RWPE2 (cell line): ENCODE measurements around the gene ELMOD3.
A peak's percentile ranks its signal among the peaks of the same experiment; 100 is the strongest.
"Not testable (repeated sequence)": the region's sequence is repeated elsewhere in the genome, so short reads cannot be mapped to it uniquely, and the experiment has no call there.

Experiments
- ATAC-seq: fragments of 200-7000 bp; cut with Tn5 transposase; 3 replicates; pipeline ENCODE4 v1.9.1; 2021; ENCODE audit warnings: low read depth
- DNase-seq: peaks from one replicate; pipeline ENCODE4 v3.0.0-alpha.2; 2020; ENCODE audit warnings: low spot score
- H3K27ac ChIP-seq: fragments of 450-650 bp; 2 replicates; pipeline ENCODE4 v1.5.1; 2017; ENCODE audit warnings: mild to moderate bottlenecking; ENCODE audit not compliant: poor library complexity, severe bottlenecking
- H3K27me3 ChIP-seq: fragments of 250-450 bp; sonication (Bioruptor Pico); 2 replicates; pipeline ENCODE4 v1.5.1; 2021; ENCODE audit warnings: mild to moderate bottlenecking, moderate library complexity; ENCODE audit not compliant: insufficient read depth, poor library complexity, severe bottlenecking
- H3K36me3 ChIP-seq: fragments of 250-450 bp; sonication (Bioruptor Pico); 2 replicates; pipeline ENCODE4 v1.5.1; 2020; ENCODE audit warnings: low read depth, mild to moderate bottlenecking, moderate library complexity
- H3K4me1 ChIP-seq: fragments of 250-450 bp; sonication (Bioruptor Pico); 2 replicates; pipeline ENCODE4 v1.5.1; 2021; ENCODE audit warnings: mild to moderate bottlenecking, moderate library complexity; ENCODE audit not compliant: insufficient read depth, poor library complexity, severe bottlenecking
- H3K4me3 ChIP-seq: fragments of 250-450 bp; sonication (Bioruptor Pico); 2 replicates; pipeline ENCODE4 v1.5.1; 2021; ENCODE audit warnings: mild to moderate bottlenecking, moderate library complexity; ENCODE audit not compliant: severe bottlenecking
- H3K9me3 ChIP-seq: fragments of 250-450 bp; sonication (Bioruptor Pico); 2 replicates; pipeline ENCODE4 v1.5.1; 2021; ENCODE audit warnings: mild to moderate bottlenecking, moderate library complexity; ENCODE audit not compliant: severe bottlenecking
- TF ChIP-seq, protein P1 (sequence below): fragments of 450-650 bp; IDR thresholded peaks from one replicate; pipeline ENCODE4 v1.5.1; 2017; ENCODE audit warnings: mild to moderate bottlenecking, moderate library complexity; ENCODE audit not compliant: poor library complexity, severe bottlenecking

The ELMOD3 gene

DNA sequence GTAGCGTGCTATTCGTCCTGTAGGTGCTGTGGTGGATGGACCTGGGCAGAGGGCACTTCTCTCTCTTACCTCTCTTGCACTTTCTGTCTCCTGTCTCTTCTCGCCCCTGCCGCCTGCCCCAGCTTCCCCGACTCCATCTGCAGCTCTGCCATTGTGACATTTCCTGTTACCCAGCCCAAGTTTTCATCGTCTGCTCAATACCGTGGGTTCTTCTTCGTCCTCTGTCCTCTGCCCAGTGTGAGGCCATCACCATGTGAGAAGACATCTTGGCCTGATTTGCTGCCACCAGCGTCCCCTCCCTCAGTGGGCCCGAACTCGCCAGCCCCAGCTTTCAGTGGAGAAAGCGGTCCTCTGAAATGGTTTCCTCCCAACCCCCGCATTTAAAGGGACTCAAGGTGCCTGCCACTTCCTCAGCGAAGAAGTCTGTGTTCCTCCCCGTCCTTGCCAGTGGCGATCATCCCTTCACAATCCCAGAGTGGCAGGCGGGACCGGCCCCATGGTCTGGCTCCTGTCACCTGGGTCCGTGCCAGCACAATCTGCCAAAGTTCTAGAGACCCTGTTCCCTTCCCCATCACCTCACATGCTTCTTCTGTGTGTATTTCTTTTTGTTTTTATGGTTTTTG, 44.8 kb upstream of the ELMOD3 start:
- no peaks in the 10 kb centered on the region for H3K9me3 ChIP-seq
- TF ChIP-seq, protein P1, sequence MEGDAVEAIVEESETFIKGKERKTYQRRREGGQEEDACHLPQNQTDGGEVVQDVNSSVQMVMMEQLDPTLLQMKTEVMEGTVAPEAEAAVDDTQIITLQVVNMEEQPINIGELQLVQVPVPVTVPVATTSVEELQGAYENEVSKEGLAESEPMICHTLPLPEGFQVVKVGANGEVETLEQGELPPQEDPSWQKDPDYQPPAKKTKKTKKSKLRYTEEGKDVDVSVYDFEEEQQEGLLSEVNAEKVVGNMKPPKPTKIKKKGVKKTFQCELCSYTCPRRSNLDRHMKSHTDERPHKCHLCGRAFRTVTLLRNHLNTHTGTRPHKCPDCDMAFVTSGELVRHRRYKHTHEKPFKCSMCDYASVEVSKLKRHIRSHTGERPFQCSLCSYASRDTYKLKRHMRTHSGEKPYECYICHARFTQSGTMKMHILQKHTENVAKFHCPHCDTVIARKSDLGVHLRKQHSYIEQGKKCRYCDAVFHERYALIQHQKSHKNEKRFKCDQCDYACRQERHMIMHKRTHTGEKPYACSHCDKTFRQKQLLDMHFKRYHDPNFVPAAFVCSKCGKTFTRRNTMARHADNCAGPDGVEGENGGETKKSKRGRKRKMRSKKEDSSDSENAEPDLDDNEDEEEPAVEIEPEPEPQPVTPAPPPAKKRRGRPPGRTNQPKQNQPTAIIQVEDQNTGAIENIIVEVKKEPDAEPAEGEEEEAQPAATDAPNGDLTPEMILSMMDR: no peak
- no peaks in the 10 kb centered on the region for H3K27me3 ChIP-seq
- H3K4me1 ChIP-seq: peaks cover 25% of the 10 kb centered on the region
- H3K36me3 ChIP-seq: peaks cover 42% of the 10 kb centered on the region
- no peak overlapping the region for H3K27ac ChIP-seq
- no peak overlapping the region for H3K4me3 ChIP-seq
- DNase-seq: no peak
- ATAC-seq: no peak

DNA sequence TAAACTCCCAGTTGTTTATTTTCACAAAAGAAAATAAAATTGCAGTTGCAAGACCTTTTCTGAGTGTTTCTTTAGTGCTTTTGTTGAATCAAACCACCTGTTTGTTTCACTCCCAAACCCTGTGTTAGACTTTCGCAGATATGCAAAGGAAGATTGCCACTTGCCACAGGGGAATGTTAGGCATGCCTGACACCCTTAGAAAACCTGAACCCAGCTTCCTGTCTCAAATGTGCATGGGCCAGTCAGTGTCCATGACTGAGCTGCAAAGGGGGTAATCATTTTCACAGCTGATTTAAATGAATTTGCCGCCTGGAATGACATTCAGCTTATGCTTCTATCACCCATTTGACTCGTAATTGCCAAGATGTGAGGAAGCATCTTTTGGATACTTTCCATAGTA, 44.2 kb upstream of the ELMOD3 start:
- TF ChIP-seq, protein P1: no peak
- no peaks in the 10 kb centered on the region for H3K9me3 ChIP-seq
- H3K4me3 ChIP-seq: no peak overlapping the region
- no peak for ATAC-seq
- no peaks in the 10 kb centered on the region for H3K27me3 ChIP-seq
- peaks cover 25% of the 10 kb centered on the region for H3K4me1 ChIP-seq
- no peak for DNase-seq
- H3K27ac ChIP-seq: no peak overlapping the region
- peaks cover 39% of the 10 kb centered on the region for H3K36me3 ChIP-seq

DNA sequence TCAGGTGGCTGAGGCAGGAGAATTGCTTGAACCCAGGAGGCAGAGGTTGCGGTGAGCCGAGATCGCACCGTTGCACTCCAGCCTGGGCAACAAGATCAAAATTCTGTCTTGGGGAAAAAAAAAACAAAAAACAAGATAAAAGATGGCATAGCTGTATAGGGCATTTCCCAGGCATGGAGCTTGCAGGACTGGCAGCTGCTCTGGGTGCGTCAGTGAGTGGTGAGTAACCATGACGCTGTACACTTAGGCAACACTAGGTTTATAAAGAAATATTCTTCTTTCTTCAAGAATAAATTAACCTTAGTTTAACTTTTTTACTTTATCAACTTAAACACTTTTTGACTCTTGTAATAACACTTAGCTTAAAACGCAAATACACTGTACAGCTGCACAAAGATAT, 42.2 kb upstream of the ELMOD3 start:
- H3K36me3 ChIP-seq: peaks cover 23% of the 10 kb centered on the region
- no peak for DNase-seq

DNA sequence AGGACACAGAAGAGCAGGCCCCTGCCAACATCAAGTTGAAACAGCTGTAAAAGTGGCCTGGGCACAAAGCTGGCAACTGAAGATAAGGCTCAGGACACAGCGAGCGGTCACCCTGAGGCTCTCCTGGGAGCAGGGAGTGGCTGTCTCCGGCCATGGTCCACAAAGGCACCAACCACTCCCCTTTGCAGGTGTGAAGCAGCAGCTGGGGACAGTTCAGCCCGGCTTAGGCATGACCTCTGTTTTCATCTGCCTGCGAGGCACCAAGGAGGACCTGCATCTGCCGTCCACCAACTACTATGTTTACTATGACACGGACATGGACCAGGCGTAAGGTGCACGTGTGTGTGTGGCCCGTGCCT, 39.7 kb upstream of the ELMOD3 start:
- Histone ChIP-seq H3K27me3 (no peaks in the 10 kb centered on the region), H3K4me3 (no peak overlapping the region), H3K36me3 (peaks cover 32% of the 10 kb centered on the region), H3K9me3 (no peaks in the 10 kb centered on the region), H3K4me1 (peaks cover 25% of the 10 kb centered on the region), H3K27ac (peak overlapping the region; percentile 66)
- no peak for ATAC-seq
- DNase-seq: no peak
- TF ChIP-seq, protein P1: no peak

More for the DNA sequence above, 42.2 kb upstream of the ELMOD3 start:
- peaks cover 25% of the 10 kb centered on the region for H3K4me1 ChIP-seq
- H3K27ac ChIP-seq: peak overlapping the region; percentile 66
- no peaks in the 10 kb centered on the region for H3K27me3 ChIP-seq
- H3K4me3 ChIP-seq: no peak overlapping the region
- TF ChIP-seq, protein P1: no peak
- peak; percentile 88 for ATAC-seq
- H3K9me3 ChIP-seq: no peaks in the 10 kb centered on the region

DNA sequence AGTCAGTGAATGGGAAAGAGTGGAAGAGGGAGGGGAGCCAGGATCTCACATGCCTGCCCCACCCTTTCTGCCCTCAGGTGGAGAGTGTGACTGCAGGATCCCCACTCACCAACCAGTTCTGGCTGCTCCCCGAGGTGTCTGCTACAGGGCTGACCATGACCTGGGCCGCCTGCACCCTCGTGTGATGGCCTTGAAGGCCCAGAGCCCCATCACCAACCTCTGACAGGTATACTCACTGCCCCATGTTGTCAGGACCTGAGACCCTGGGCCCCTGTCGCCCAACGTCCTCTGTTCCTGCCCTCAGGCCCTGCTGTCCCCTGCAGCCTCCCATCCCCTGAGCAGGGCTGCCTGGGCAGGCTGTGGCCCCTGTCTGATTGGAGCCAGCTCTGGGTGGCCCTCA, 38.6 kb upstream of the ELMOD3 start:
- ATAC-seq: not testable (repeated sequence)
- H3K4me1 ChIP-seq: peaks cover 25% of the 10 kb centered on the region
- H3K36me3 ChIP-seq: peaks cover 42% of the 10 kb centered on the region

More for the DNA sequence above, 38.6 kb upstream of the ELMOD3 start:
- H3K9me3 ChIP-seq, H3K4me3 ChIP-seq, H3K27ac ChIP-seq, DNase-seq, H3K27me3 ChIP-seq: not testable (repeated sequence)
